ENCODE measurements around the gene RBPMS2.

DNA sequence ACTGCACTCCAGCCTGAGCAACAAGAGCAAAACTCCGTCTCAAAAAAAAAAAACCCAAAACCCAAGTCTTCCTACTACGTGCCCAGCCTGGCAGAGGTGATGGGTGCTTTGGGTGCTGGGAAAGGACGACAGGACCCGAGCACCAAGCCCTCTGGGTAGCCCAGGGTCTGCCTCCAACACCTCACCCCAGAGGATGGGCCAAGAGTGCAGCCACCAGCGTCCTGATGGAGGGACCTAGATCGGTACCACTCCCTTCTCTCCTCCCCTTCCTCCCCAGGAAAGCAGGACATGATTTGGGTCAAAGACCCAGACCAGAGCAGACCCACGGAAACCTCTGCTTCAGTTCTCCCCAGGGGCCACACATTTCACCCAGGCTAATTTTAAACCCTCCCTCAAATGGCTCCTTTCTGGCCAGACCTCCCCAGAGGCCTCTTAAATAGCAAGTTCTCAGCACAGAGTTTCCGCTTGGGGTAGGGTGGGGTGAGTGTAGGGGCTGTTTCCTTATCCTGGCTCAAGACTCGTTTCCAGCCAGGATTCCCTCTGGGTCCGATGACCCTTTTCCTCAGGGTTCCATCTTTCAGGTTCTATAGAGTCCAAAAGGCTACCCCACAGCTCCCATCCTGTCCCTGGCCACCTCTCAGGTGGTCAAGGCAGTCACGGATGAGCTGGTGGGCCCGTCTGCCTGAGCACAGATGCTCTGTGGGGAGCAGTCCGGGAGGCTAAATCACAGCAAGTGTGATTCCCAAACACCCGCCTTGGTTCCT lies 20.5 kb downstream of the RBPMS2 start:
- TF ChIP-seq, protein P1, sequence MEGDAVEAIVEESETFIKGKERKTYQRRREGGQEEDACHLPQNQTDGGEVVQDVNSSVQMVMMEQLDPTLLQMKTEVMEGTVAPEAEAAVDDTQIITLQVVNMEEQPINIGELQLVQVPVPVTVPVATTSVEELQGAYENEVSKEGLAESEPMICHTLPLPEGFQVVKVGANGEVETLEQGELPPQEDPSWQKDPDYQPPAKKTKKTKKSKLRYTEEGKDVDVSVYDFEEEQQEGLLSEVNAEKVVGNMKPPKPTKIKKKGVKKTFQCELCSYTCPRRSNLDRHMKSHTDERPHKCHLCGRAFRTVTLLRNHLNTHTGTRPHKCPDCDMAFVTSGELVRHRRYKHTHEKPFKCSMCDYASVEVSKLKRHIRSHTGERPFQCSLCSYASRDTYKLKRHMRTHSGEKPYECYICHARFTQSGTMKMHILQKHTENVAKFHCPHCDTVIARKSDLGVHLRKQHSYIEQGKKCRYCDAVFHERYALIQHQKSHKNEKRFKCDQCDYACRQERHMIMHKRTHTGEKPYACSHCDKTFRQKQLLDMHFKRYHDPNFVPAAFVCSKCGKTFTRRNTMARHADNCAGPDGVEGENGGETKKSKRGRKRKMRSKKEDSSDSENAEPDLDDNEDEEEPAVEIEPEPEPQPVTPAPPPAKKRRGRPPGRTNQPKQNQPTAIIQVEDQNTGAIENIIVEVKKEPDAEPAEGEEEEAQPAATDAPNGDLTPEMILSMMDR (IDR thresholded peaks at IDR 0.05): no peak
- no peak for TF ChIP-seq POLR2A (IDR thresholded peaks at IDR 0.05)
